Mesenteric fat pad (tissue), 1 donor: ENCODE measurements around the gene NFAM1. TPM values are rescaled to one million over a fixed set of nuclear protein-coding genes. Genes with fewer than 3 reads are reported as not detected.

Source experiments
- DNase-seq: peaks from one replicate; pipeline ENCODE4 v3.0.0-alpha.2; 2020; ENCODE audit warnings: low spot score
- total RNA-seq: library from RNA; stranded (reverse); fragmentation: NEBNext Ultra II Directional; extraction: Animal tissue kit (Norgen Biotek cat#: 25700); gene quantifications from one replicate; pipeline ENCODE4 v1.2.1, GENCODE V29; 2021
- donor health status: DM: yes; HTN: yes; CAD: no.

NFAM1 gene
- total RNA-seq, 1 donor from 2014 or later = 17.6 TPM

GRCh38 chr22:42363892-42364291 is 68.3 kb downstream of the NFAM1 start:
- DNase-seq = no peak

- DNase-seq = no peak
These were observed 70.7 kb downstream of the NFAM1 start for GRCh38 chr22:42361523-42361922.

GRCh38 chr22:42360348-42360747 is 71.9 kb downstream of the NFAM1 start:
- no peak for DNase-seq

- no peak for DNase-seq
These were observed 73.3 kb downstream of the NFAM1 start for GRCh38 chr22:42358643-42359558.

GRCh38 chr22:42357634-42358296 is 74.4 kb downstream of the NFAM1 start:
- no peak for DNase-seq

GRCh38 chr22:42357221-42357620 is 75.0 kb downstream of the NFAM1 start:
- DNase-seq = no peak

GRCh38 chr22:42356533-42356932 is 75.7 kb downstream of the NFAM1 start:
- no peak for DNase-seq

- no peak for DNase-seq
These were observed 78.1 kb downstream of the NFAM1 start for GRCh38 chr22:42353883-42354727.

- DNase-seq = no peak
These were observed 81.8 kb downstream of the NFAM1 start for GRCh38 chr22:42350373-42350772.

- no peak for DNase-seq
These were observed 84.8 kb downstream of the NFAM1 start for GRCh38 chr22:42347281-42347824.

GRCh38 chr22:42346722-42347121 is 85.5 kb downstream of the NFAM1 start:
- no peak for DNase-seq

- DNase-seq = no peak
These were observed 86.7 kb downstream of the NFAM1 start for GRCh38 chr22:42345458-42345857.

GRCh38 chr22:42344361-42344905 is 87.8 kb downstream of the NFAM1 start:
- no peak for DNase-seq

- DNase-seq = no peak
These were observed 88.6 kb downstream of the NFAM1 start for GRCh38 chr22:42343531-42344081.

GRCh38 chr22:42343121-42343454 is 89.1 kb downstream of the NFAM1 start:
- no peak for DNase-seq

- no peak for DNase-seq
These were observed 89.6 kb downstream of the NFAM1 start for GRCh38 chr22:42342426-42343120.

- no peak for DNase-seq
These were observed 90.4 kb downstream of the NFAM1 start for GRCh38 chr22:42341779-42342178.

GRCh38 chr22:42340829-42341383 is 91.3 kb downstream of the NFAM1 start:
- DNase-seq = no peak

- DNase-seq = no peak
These were observed 92.1 kb downstream of the NFAM1 start for GRCh38 chr22:42340150-42340549.

GRCh38 chr22:42338479-42338878 is 93.7 kb downstream of the NFAM1 start:
- DNase-seq = no peak
